Ovary (tissue), 3 donors: ENCODE results near the gene ITPK1.

Experiments used
- CTCF ChIP-seq, 3 donors: fragments of 450-650 bp in 2 of 3; fragments of 200-600 bp in 1 of 3; IDR thresholded peaks; one replicate each; pipeline versions ENCODE4 v1.5.1 to v1.8.0; 2016 to 2022; ENCODE audit warnings: antibody characterized with exemption in 3 of 3, mild to moderate bottlenecking in 1 of 3
- EP300 ChIP-seq: sonication (generic); formaldehyde crosslinking; IDR thresholded peaks from one replicate; pipeline ENCODE4 v1.6.1; 2017; ENCODE audit warnings: antibody characterized with exemption
- POLR2A ChIP-seq: fragments of 450-650 bp; IDR thresholded peaks from one replicate; pipeline ENCODE4 v1.6.1; 2017; ENCODE audit warnings: antibody characterized with exemption, mild to moderate bottlenecking, moderate library complexity
- donor health status: DM: no; HTN: no; CAD: no.

- no peak for TF ChIP-seq POLR2A
- TF ChIP-seq CTCF (IDR thresholded peaks at IDR 0.05), result no peak
- TF ChIP-seq EP300, result no peak
Observed at GRCh38 chr14:92956961-92957360, 158.8 kb downstream of the ITPK1 start.
